GM21619 (cell line): Measurements from ENCODE around the gene CLHC1.
A peak's percentile ranks its signal among the peaks of the same experiment; 100 is the strongest.
"Not testable (repeated sequence)": the region's sequence is repeated elsewhere in the genome, so short reads cannot be mapped to it uniquely, and the experiment has no call there.

Experiments
- ATAC-seq: cut with Tn5 transposase; IDR thresholded peaks from one replicate; pipeline ENCODE4 v1.9.1; 2021; ENCODE audit not compliant: unreplicated experiment

CLHC1 gene

GRCh38 chr2:55137024-55137958, 94.8 kb downstream of the CLHC1 start:
- no peak for ATAC-seq

- ATAC-seq = no peak
Observed at GRCh38 chr2:55136138-55136541, 96.0 kb downstream of the CLHC1 start.

- ATAC-seq = no peak
Observed at GRCh38 chr2:55135491-55135890, 96.6 kb downstream of the CLHC1 start.

- ATAC-seq = peak; percentile 3
Observed at GRCh38 chr2:55134316-55134706, 97.8 kb downstream of the CLHC1 start.

GRCh38 chr2:55133467-55134315, 98.4 kb downstream of the CLHC1 start:
- peak; percentile 81 for ATAC-seq

- no peak for ATAC-seq
Observed at GRCh38 chr2:55130849-55131248, 101.2 kb downstream of the CLHC1 start.

- ATAC-seq = not testable (repeated sequence)
Observed at GRCh38 chr2:55126643-55127042, 105.5 kb downstream of the CLHC1 start.
